T-helper 22 cell (primary cell): ENCODE measurements around the gene DDX17.

Experiments used
- DNase-seq: peaks from one replicate; pipeline ENCODE4 v3.0.0-alpha.2; 2020; ENCODE audit warnings: low read depth

The DDX17 gene

GRCh38 chr22:38448945-38449745 is 57.0 kb downstream of the DDX17 start:
- no peak for DNase-seq

GRCh38 chr22:38446018-38446601 is 60.0 kb downstream of the DDX17 start:
- no peak for DNase-seq

- DNase-seq, result no peak
These were observed 61.3 kb downstream of the DDX17 start for GRCh38 chr22:38444783-38445182.

- DNase-seq, result no peak
These were observed 62.2 kb downstream of the DDX17 start for GRCh38 chr22:38443628-38444521.

GRCh38 chr22:38442967-38443627 is 63.0 kb downstream of the DDX17 start:
- DNase-seq, result no peak

- DNase-seq, result no peak
These were observed 64.4 kb downstream of the DDX17 start for GRCh38 chr22:38441620-38442287.

- no peak for DNase-seq
These were observed 65.3 kb downstream of the DDX17 start for GRCh38 chr22:38440747-38441350.

- DNase-seq, result no peak
These were observed 68.7 kb downstream of the DDX17 start for GRCh38 chr22:38437416-38437815.

- no peak for DNase-seq
These were observed 69.3 kb downstream of the DDX17 start for GRCh38 chr22:38436629-38437395.

- DNase-seq, result no peak
These were observed 70.1 kb downstream of the DDX17 start for GRCh38 chr22:38435965-38436364.

GRCh38 chr22:38435010-38435409 is 71.1 kb downstream of the DDX17 start:
- DNase-seq, result no peak

- no peak for DNase-seq
These were observed 72.2 kb downstream of the DDX17 start for GRCh38 chr22:38433871-38434270.
